Prostate gland (tissue), 2 donors: ENCODE measurements around the gene IGSF8. TPM values are rescaled to one million over a fixed set of nuclear protein-coding genes. Genes with fewer than 3 reads are reported as not detected.

ENCODE experiments used
- DNase-seq: peaks from one replicate; pipeline ENCODE4 v3.0.0-alpha.2; 2019; ENCODE audit warnings: low spot score
- H3K27ac ChIP-seq, 2 donors: fragments of 200-600 bp; sonication (generic); 2 replicates each; pipeline ENCODE4 v1.5.1; 2017 to 2019
- H3K27me3 ChIP-seq: fragments of 200-600 bp; sonication (generic); replicated peaks from 2 replicates; pipeline ENCODE4 v1.5.1; 2019; ENCODE audit not compliant: insufficient read depth
- H3K36me3 ChIP-seq, 2 donors: fragments of 200-600 bp; sonication (generic); 1 replicate in 1 of 2; 2 replicates in 1 of 2; pipeline versions ENCODE4 v1.5.1 to v1.8.1; 2017 to 2019
- H3K4me1 ChIP-seq: fragments of 200-600 bp; sonication (generic); replicated peaks from 2 replicates; pipeline ENCODE4 v1.5.1; 2019
- H3K4me3 ChIP-seq, 2 donors: fragments of 200-600 bp; sonication (generic); 2 replicates each; pipeline ENCODE4 v1.5.1; 2017 to 2019
- H3K9me3 ChIP-seq: fragments of 200-600 bp; sonication (generic); 2 replicates; pipeline ENCODE4 v1.5.1; 2017
- CTCF ChIP-seq, 4 experiments: fragments of 200-600 bp in 2 of 4; fragments of 450-650 bp in 2 of 4; sonication (generic) in 2 of 4; IDR thresholded peaks; 1 replicate in 3 of 4; 2 replicates in 1 of 4; pipeline ENCODE4 v1.5.1; 2016 to 2019; ENCODE audit warnings: antibody characterized with exemption in 4 of 4, mild to moderate bottlenecking in 2 of 4, moderate library complexity in 2 of 4
- POLR2A ChIP-seq: fragments of 450-650 bp; IDR thresholded peaks from one replicate; pipeline ENCODE4 v1.6.1; 2016; ENCODE audit warnings: antibody characterized with exemption, mild to moderate bottlenecking
- POLR2AphosphoS5 ChIP-seq: sonication (generic); formaldehyde crosslinking; IDR thresholded peaks from one replicate; pipeline ENCODE4 v1.6.1; 2017; ENCODE audit warnings: antibody characterized with exemption
- WGBS: methylation state at CpG from one replicate; pipeline ENCODE4 v1.1.5; 2018; 5-methylcytosine and 5-hydroxymethylcytosine counted together
- intact Hi-C: fragments of 100-400 bp; cut with DNase I; formaldehyde crosslinking; loops from one replicate; pipeline ENCODE4 v1.14.2; 2022
- total RNA-seq, 2 donors: library from RNA; depleted of rRNA; stranded (reverse); fragments of >200 nt; gene quantifications; one replicate each; pipeline ENCODE4 v1.1.0, GENCODE V29; 2016

IGSF8 gene
- total RNA-seq, 2 donors from 2014 or later, result 35.9 to 101 TPM

DNA sequence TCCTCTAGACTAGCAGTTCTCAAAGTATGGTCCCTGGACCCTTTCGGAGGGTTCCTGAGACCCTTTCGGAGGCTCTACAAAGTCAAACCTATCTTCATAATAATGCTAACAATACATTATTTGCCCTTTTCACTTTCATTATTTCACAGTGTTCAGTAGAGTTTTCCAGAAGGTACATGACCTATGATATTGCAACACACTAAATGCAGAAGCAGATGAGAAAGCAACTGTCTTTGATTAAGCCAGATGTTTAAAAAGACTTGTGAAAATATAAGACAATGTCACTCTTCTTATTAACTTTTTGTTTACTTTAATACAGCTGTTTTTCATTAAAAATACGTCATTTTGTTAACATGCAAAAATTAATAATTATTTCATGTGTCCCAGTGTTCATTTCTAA, 34.3 kb downstream of the IGSF8 start:
- intact Hi-C loops, result no loop called here
- WGBS, result 83% methylated on average over 3 of the region's 3 CpGs
- no peak for DNase-seq
- Histone ChIP-seq H3K9me3 (no peaks in the 10 kb centered on the region), H3K27ac (no peak overlapping the region), H3K36me3 (no peaks in the 10 kb centered on the region), H3K27me3 (no peaks in the 10 kb centered on the region), H3K4me3 (no peak overlapping the region), H3K4me1 (no peaks in the 10 kb centered on the region)
- TF ChIP-seq POLR2AphosphoS5 (no peak), POLR2A (no peak), CTCF (IDR thresholded peaks at IDR 0.05) (no peak)

- Histone ChIP-seq H3K4me3 (no peak overlapping the region), H3K36me3 (no peaks in the 10 kb centered on the region), H3K27me3 (no peaks in the 10 kb centered on the region), H3K27ac (no peak overlapping the region), H3K9me3 (no peaks in the 10 kb centered on the region), H3K4me1 (no peaks in the 10 kb centered on the region)
- WGBS, result 92% methylated on average over 5 of the region's 5 CpGs
- TF ChIP-seq POLR2A (no peak), POLR2AphosphoS5 (no peak), CTCF (IDR thresholded peaks at IDR 0.05) (no peak)
- DNase-seq, result no peak
- intact Hi-C loops, result no loop called here
Measured at GRCh38 chr1:160063176-160063575, 35.2 kb downstream of the IGSF8 start.

DNA sequence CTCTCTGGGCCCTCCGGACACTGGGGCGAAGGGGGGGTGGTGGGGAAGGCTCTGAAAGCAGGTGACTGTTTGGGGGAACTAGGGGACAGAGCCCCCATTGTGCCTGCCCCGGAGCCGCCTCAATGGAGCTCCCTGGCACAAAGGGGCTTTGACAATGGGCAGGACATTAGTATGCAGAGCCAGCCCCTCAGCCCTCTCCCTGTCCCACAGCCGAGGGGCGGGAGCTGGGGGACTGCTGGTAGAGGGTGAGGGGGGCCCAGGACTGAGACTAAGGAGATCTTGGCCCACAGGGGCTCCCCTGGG, 36.2 kb downstream of the IGSF8 start:
- DNase-seq, result no peak
- Histone ChIP-seq H3K4me3 (no peak overlapping the region), H3K27me3 (no peaks in the 10 kb centered on the region), H3K27ac (no peak overlapping the region), H3K4me1 (no peaks in the 10 kb centered on the region), H3K9me3 (no peaks in the 10 kb centered on the region), H3K36me3 (no peaks in the 10 kb centered on the region)
- WGBS, result 40% methylated on average over 1 of the region's 6 CpGs
- TF ChIP-seq CTCF (IDR thresholded peaks at IDR 0.05) (no peak), POLR2A (no peak), POLR2AphosphoS5 (no peak)
- intact Hi-C loops, result no loop called here

GRCh38 chr1:160061369-160062229, 36.8 kb downstream of the IGSF8 start:
- 40% methylated on average over 13 of the region's 15 CpGs for WGBS
- Histone ChIP-seq H3K27ac (no peak overlapping the region), H3K9me3 (no peaks in the 10 kb centered on the region), H3K4me3 (no peak overlapping the region), H3K36me3 (no peaks in the 10 kb centered on the region), H3K4me1 (no peaks in the 10 kb centered on the region), H3K27me3 (no peaks in the 10 kb centered on the region)
- no peak for DNase-seq
- TF ChIP-seq POLR2A (no peak), POLR2AphosphoS5 (no peak), CTCF (IDR thresholded peaks at IDR 0.05) (no peak)
- intact Hi-C loops, result no loop called here

GRCh38 chr1:160058087-160058486, 40.3 kb downstream of the IGSF8 start:
- DNase-seq, result no peak
- no peak overlapping the region for H3K4me3 ChIP-seq
- H3K4me1 ChIP-seq, result no peaks in the 10 kb centered on the region
- H3K36me3 ChIP-seq, result no peaks in the 10 kb centered on the region
- H3K9me3 ChIP-seq, result no peaks in the 10 kb centered on the region
- intact Hi-C loops, result no loop called here
- H3K27ac ChIP-seq, result no peak overlapping the region
- H3K27me3 ChIP-seq, result no peaks in the 10 kb centered on the region
- 45% methylated on average over 2 of the region's 2 CpGs for WGBS
- TF ChIP-seq CTCF (IDR thresholded peaks at IDR 0.05) (no peak), POLR2A (no peak), POLR2AphosphoS5 (no peak)
